Mucosa of stomach (tissue), 1 donor: Measurements from ENCODE around the gene HNF1A.
"Not testable (repeated sequence)": the region's sequence is repeated elsewhere in the genome, so short reads cannot be mapped to it uniquely, and the experiment has no call there.

Experiments used
- H3K27me3 ChIP-seq: one replicate; pipeline ENCODE4 v1.7.0; 2013; ENCODE audit warnings: mild to moderate bottlenecking, low read length; ENCODE audit not compliant: control insufficient read depth, insufficient read depth
- H3K36me3 ChIP-seq: one replicate; pipeline ENCODE4 v1.7.0; 2013; ENCODE audit warnings: low read length; ENCODE audit not compliant: control insufficient read depth, insufficient read depth
- H3K4me1 ChIP-seq: one replicate; pipeline ENCODE4 v1.7.0; 2013; ENCODE audit warnings: mild to moderate bottlenecking, low read length; ENCODE audit not compliant: control insufficient read depth, insufficient read depth
- H3K4me3 ChIP-seq: one replicate; pipeline ENCODE4 v1.7.0; 2013; ENCODE audit warnings: low read length
- H3K9ac ChIP-seq: one replicate; pipeline ENCODE4 v1.7.0; 2013; ENCODE audit warnings: mild to moderate bottlenecking, low read length, moderate library complexity
- H3K9me3 ChIP-seq: one replicate; pipeline ENCODE4 v1.7.0; 2013; ENCODE audit warnings: mild to moderate bottlenecking, low read length, moderate library complexity; ENCODE audit not compliant: control insufficient read depth
- donor health status: Pancreatic carcinoma.

HNF1A gene

GRCh38 chr12:120941412-120941811 lies 36.9 kb upstream of the HNF1A start:
- no peak overlapping the region for H3K9ac ChIP-seq
- no peaks in the 10 kb centered on the region for H3K36me3 ChIP-seq
- H3K27me3 ChIP-seq = peaks cover 3% of the 10 kb centered on the region
- no peak overlapping the region for H3K4me3 ChIP-seq
- peaks cover 4% of the 10 kb centered on the region for H3K4me1 ChIP-seq
- H3K9me3 ChIP-seq = no peaks in the 10 kb centered on the region

GRCh38 chr12:120941846-120942405 lies 36.4 kb upstream of the HNF1A start:
- Histone ChIP-seq H3K36me3 (no peaks in the 10 kb centered on the region), H3K4me1 (peaks cover 4% of the 10 kb centered on the region), H3K27me3 (peaks cover 3% of the 10 kb centered on the region), H3K4me3 (no peak overlapping the region), H3K9me3 (no peaks in the 10 kb centered on the region), H3K9ac (no peak overlapping the region)

- no peak overlapping the region for H3K4me3 ChIP-seq
- H3K4me1 ChIP-seq = peaks cover 4% of the 10 kb centered on the region
- no peaks in the 10 kb centered on the region for H3K36me3 ChIP-seq
- H3K9ac ChIP-seq = no peak overlapping the region
- H3K9me3 ChIP-seq = no peaks in the 10 kb centered on the region
- H3K27me3 ChIP-seq = peaks cover under 1% of the 10 kb centered on the region
Measured at GRCh38 chr12:120943482-120943881, 34.9 kb upstream of the HNF1A start.

- Histone ChIP-seq H3K36me3 (no peaks in the 10 kb centered on the region), H3K9ac (no peak overlapping the region), H3K9me3 (no peaks in the 10 kb centered on the region), H3K4me3 (no peak overlapping the region), H3K27me3 (no peaks in the 10 kb centered on the region), H3K4me1 (peaks cover 4% of the 10 kb centered on the region)
Measured at GRCh38 chr12:120944645-120945217, 33.6 kb upstream of the HNF1A start.

- not testable (repeated sequence) for H3K27me3 ChIP-seq, H3K9ac ChIP-seq, H3K4me3 ChIP-seq, H3K9me3 ChIP-seq, H3K4me1 ChIP-seq, H3K36me3 ChIP-seq
Measured at GRCh38 chr12:120945516-120945915, 32.8 kb upstream of the HNF1A start.

- not testable (repeated sequence) for H3K9me3 ChIP-seq, H3K9ac ChIP-seq, H3K36me3 ChIP-seq, H3K4me1 ChIP-seq, H3K27me3 ChIP-seq, H3K4me3 ChIP-seq
Measured at GRCh38 chr12:120950260-120950799, 28.0 kb upstream of the HNF1A start.

GRCh38 chr12:120950807-120951206 lies 27.5 kb upstream of the HNF1A start:
- Histone ChIP-seq H3K4me1 (no peaks in the 10 kb centered on the region), H3K9ac (no peak overlapping the region), H3K27me3 (no peaks in the 10 kb centered on the region), H3K36me3 (no peaks in the 10 kb centered on the region), H3K9me3 (no peaks in the 10 kb centered on the region), H3K4me3 (no peak overlapping the region)

- H3K27me3 ChIP-seq = peaks cover 5% of the 10 kb centered on the region
- no peak overlapping the region for H3K4me3 ChIP-seq
- H3K9ac ChIP-seq = no peak overlapping the region
- H3K9me3 ChIP-seq = no peaks in the 10 kb centered on the region
- H3K36me3 ChIP-seq = no peaks in the 10 kb centered on the region
- peaks cover 10% of the 10 kb centered on the region for H3K4me1 ChIP-seq
Measured at GRCh38 chr12:120955232-120955631, 23.1 kb upstream of the HNF1A start.

GRCh38 chr12:120956579-120957300 lies 21.6 kb upstream of the HNF1A start:
- Histone ChIP-seq H3K9ac (no peak overlapping the region), H3K4me3 (no peak overlapping the region), H3K27me3 (peaks cover 5% of the 10 kb centered on the region), H3K9me3 (no peaks in the 10 kb centered on the region), H3K4me1 (peaks cover 17% of the 10 kb centered on the region), H3K36me3 (no peaks in the 10 kb centered on the region)

GRCh38 chr12:120959111-120959878 lies 19.0 kb upstream of the HNF1A start:
- Histone ChIP-seq H3K9ac (no peak overlapping the region), H3K4me3 (no peak overlapping the region), H3K36me3 (no peaks in the 10 kb centered on the region), H3K4me1 (peaks cover 26% of the 10 kb centered on the region), H3K9me3 (no peaks in the 10 kb centered on the region), H3K27me3 (peaks cover 5% of the 10 kb centered on the region)

GRCh38 chr12:120960657-120961056 lies 17.7 kb upstream of the HNF1A start:
- H3K9me3 ChIP-seq = no peaks in the 10 kb centered on the region
- peaks cover 5% of the 10 kb centered on the region for H3K27me3 ChIP-seq
- H3K36me3 ChIP-seq = no peaks in the 10 kb centered on the region
- H3K4me1 ChIP-seq = peaks cover 31% of the 10 kb centered on the region
- no peak overlapping the region for H3K4me3 ChIP-seq
- no peak overlapping the region for H3K9ac ChIP-seq
